HUES64 (cell line): Measurements from ENCODE around the gene ARL15.

ENCODE experiments used
- H3K27ac ChIP-seq: 2 replicates; pipeline ENCODE4 v1.7.0; 2013; ENCODE audit warnings: low read depth, low read length, inconsistent platforms
- H3K27me3 ChIP-seq: 2 replicates; pipeline ENCODE4 v1.6.1; 2013; ENCODE audit warnings: mild to moderate bottlenecking, low read length; ENCODE audit not compliant: insufficient read depth
- H3K36me3 ChIP-seq: 2 replicates; pipeline ENCODE4 v1.6.1; 2013; ENCODE audit warnings: mild to moderate bottlenecking, low read length; ENCODE audit not compliant: insufficient read depth
- H3K4me1 ChIP-seq: 2 replicates; pipeline ENCODE4 v1.6.1; 2013; ENCODE audit warnings: mild to moderate bottlenecking, low read length, moderate library complexity; ENCODE audit not compliant: insufficient read depth
- H3K4me3 ChIP-seq: 2 replicates; pipeline ENCODE4 v1.5.1; 2013; ENCODE audit warnings: mild to moderate bottlenecking, low read length, moderate library complexity
- H3K9ac ChIP-seq: 2 replicates; pipeline ENCODE4 v1.6.1; 2013; ENCODE audit warnings: mild to moderate bottlenecking, low read depth, low read length
- H3K9me3 ChIP-seq: 2 replicates; pipeline ENCODE4 v1.6.1; 2013; ENCODE audit warnings: low read depth, low read length; ENCODE audit not compliant: insufficient read depth
- WGBS: fragments of 150-250, 120-280 bp; methylation state at CpG from one replicate; pipeline ENCODE4 v1.1.7; 2013; ENCODE audit warnings: missing lambda C conversion rate; 5-methylcytosine and 5-hydroxymethylcytosine counted together

The ARL15 gene

DNA sequence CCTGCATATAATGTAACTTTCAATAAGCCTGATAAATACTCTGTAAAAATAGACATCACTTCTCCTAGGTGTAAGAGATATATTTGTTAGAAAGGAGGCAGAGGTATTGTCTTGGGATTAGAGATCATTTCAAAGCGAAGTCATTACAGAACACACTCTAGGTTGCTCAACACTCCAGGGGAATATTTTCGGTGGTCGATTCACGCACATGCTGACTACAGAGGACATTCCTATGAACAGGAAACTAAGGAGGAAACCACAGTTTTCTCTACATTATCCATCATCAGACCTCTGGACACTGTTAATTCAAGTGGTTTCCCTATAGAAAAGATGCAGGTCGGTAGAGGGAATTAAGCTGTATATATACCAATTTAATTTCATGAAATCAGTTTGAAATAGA is 379.9 kb downstream of the ARL15 start:
- H3K36me3 ChIP-seq: no peaks in the 10 kb centered on the region
- H3K9me3 ChIP-seq: no peaks in the 10 kb centered on the region
- no peak overlapping the region for H3K4me3 ChIP-seq
- no peak overlapping the region for H3K9ac ChIP-seq
- peaks cover 17% of the 10 kb centered on the region for H3K4me1 ChIP-seq
- H3K27me3 ChIP-seq: no peaks in the 10 kb centered on the region
- H3K27ac ChIP-seq: no peak overlapping the region
- 97% methylated on average over 4 of the region's 5 CpGs for WGBS

- 92% methylated on average over 2 of the region's 2 CpGs for WGBS
- no peak overlapping the region for H3K9ac ChIP-seq
Observed at GRCh38 chr5:53929570-53929969, 380.8 kb downstream of the ARL15 start.

DNA sequence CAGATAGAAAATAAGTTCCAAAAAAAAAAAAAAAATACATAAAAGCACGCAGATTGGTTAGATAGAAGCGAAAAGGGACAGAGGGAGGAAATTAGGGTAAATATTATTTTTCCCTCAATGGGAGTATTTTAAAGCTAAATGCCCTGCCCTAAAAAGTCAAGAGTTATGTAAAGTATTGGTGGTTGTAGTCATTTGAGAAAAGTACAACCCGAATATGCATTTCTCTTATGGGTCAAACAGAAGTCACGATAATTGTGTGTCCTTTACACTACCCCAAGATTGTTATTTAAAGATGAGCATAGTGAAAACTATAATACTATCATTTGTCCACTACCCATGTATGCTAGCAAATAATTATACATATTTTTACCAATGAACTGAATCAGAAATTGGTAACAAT is 381.2 kb downstream of the ARL15 start:
- Histone ChIP-seq H3K27me3 (no peaks in the 10 kb centered on the region), H3K27ac (no peak overlapping the region), H3K9me3 (no peaks in the 10 kb centered on the region), H3K4me3 (no peak overlapping the region), H3K4me1 (peaks cover 12% of the 10 kb centered on the region), H3K9ac (no peak overlapping the region), H3K36me3 (no peaks in the 10 kb centered on the region)
- 91% methylated on average over 3 of the region's 4 CpGs for WGBS

More at GRCh38 chr5:53929570-53929969, 380.8 kb downstream of the ARL15 start:
- no peak overlapping the region for H3K4me3 ChIP-seq
- peaks cover 12% of the 10 kb centered on the region for H3K4me1 ChIP-seq
- H3K27me3 ChIP-seq: no peaks in the 10 kb centered on the region
- no peak overlapping the region for H3K27ac ChIP-seq
- no peaks in the 10 kb centered on the region for H3K9me3 ChIP-seq
- H3K36me3 ChIP-seq: no peaks in the 10 kb centered on the region

GRCh38 chr5:53928641-53929040 is 381.7 kb downstream of the ARL15 start:
- WGBS: 92% methylated on average over 5 of the region's 6 CpGs

DNA sequence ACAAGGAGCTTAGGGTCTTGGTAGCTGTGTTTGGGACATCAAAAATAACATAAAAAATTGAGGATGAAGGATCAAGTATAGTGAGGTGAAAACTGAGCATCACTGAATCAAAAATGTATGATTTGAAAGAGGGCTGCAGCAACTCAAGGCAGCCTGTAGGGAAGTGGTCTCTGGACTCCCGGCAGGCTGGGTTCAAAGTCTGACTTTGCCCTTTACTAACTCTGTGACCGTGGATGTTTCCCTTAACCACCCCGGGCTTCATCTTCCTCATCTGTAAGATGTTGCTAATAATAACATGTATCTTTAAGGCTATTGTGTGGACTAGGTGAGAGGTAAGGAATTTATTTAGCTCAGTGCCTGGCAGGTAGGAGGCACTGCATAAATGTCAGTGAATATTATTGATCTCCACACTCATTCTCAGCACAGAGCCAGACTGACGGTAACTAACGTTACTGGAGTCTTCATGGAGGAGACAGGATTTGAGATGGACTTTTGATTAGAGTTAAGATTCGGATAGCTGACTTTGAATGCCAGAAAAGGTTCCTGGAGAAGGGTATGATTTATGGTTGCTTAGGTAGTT is 382.6 kb downstream of the ARL15 start:
- Histone ChIP-seq H3K4me1 (peaks cover 12% of the 10 kb centered on the region), H3K27ac (no peak overlapping the region), H3K4me3 (no peak overlapping the region), H3K36me3 (no peaks in the 10 kb centered on the region), H3K9ac (no peak overlapping the region), H3K27me3 (no peaks in the 10 kb centered on the region), H3K9me3 (no peaks in the 10 kb centered on the region)
- WGBS: 91% methylated on average over 5 of the region's 6 CpGs

More at GRCh38 chr5:53928641-53929040, 381.7 kb downstream of the ARL15 start:
- Histone ChIP-seq H3K9me3 (no peaks in the 10 kb centered on the region), H3K4me3 (no peak overlapping the region), H3K9ac (no peak overlapping the region), H3K4me1 (peaks cover 12% of the 10 kb centered on the region), H3K27me3 (no peaks in the 10 kb centered on the region), H3K36me3 (no peaks in the 10 kb centered on the region), H3K27ac (no peak overlapping the region)

DNA sequence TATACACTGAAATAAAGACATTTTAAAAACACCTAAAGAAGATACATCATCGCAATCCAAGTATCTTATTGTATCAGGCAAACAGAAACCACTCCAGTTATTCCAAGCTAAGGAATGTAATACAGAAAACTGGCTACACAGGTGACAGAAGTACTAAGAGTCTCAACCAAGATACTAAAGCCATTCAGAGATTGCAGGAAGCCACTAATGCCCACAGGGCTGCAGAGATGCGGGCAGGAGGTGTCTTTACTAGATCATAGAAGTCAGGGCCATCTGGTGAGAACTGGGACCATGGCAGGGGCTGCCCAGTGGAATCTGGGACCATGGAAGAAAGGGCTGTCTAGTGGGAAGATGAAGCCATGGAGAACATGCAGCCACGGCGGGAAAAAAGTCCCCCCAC is 384.3 kb downstream of the ARL15 start:
- Histone ChIP-seq H3K9ac (no peak overlapping the region), H3K27me3 (no peaks in the 10 kb centered on the region), H3K36me3 (no peaks in the 10 kb centered on the region), H3K27ac (no peak overlapping the region), H3K4me1 (peaks cover 12% of the 10 kb centered on the region), H3K9me3 (no peaks in the 10 kb centered on the region), H3K4me3 (no peak overlapping the region)
- 95% methylated on average over 3 of the region's 4 CpGs for WGBS

GRCh38 chr5:53924392-53924791 is 386.0 kb downstream of the ARL15 start:
- Histone ChIP-seq H3K9me3 (no peaks in the 10 kb centered on the region), H3K27ac (no peak overlapping the region), H3K4me3 (no peak overlapping the region), H3K36me3 (no peaks in the 10 kb centered on the region), H3K4me1 (peaks cover 12% of the 10 kb centered on the region), H3K27me3 (no peaks in the 10 kb centered on the region), H3K9ac (no peak overlapping the region)
- WGBS: 92% methylated on average over 2 of the region's 2 CpGs

GRCh38 chr5:53923961-53924360 is 386.4 kb downstream of the ARL15 start:
- H3K27ac ChIP-seq: no peak overlapping the region
- no peaks in the 10 kb centered on the region for H3K27me3 ChIP-seq
- peaks cover 12% of the 10 kb centered on the region for H3K4me1 ChIP-seq

GRCh38 chr5:53922508-53923498 is 387.6 kb downstream of the ARL15 start:
- 91% methylated on average over 8 of the region's 8 CpGs for WGBS
- no peaks in the 10 kb centered on the region for H3K27me3 ChIP-seq
- no peak overlapping the region for H3K27ac ChIP-seq
- H3K9ac ChIP-seq: no peak overlapping the region
- 0 out of 2 replicates have a peak, but pooled peaks cover under 1% of the 10 kb centered on the region for H3K4me1 ChIP-seq
- H3K9me3 ChIP-seq: no peaks in the 10 kb centered on the region
- no peak overlapping the region for H3K4me3 ChIP-seq
- no peaks in the 10 kb centered on the region for H3K36me3 ChIP-seq

More at GRCh38 chr5:53923961-53924360, 386.4 kb downstream of the ARL15 start:
- Histone ChIP-seq H3K9ac (no peak overlapping the region), H3K9me3 (no peaks in the 10 kb centered on the region), H3K4me3 (no peak overlapping the region), H3K36me3 (no peaks in the 10 kb centered on the region)
- WGBS: 92% methylated on average over 6 of the region's 6 CpGs

DNA sequence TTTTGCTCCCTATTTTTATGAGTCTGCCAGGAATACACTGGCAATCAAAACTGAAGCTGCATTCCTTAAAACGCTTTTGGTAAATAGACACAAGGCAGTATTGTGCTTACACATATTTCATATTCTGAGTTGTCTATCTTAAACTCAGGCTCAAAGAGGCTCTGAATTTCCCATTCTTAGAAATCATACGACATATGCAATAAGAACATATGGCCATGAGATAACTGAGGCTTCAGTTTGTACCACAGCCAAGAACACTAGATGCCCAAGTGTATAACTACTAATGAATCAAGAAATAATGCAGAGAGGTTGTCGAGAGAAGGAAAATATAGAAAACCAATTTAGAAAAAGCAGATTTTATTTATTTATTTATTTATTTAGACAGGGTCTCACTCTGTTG is 392.5 kb downstream of the ARL15 start:
- Histone ChIP-seq H3K27me3 (no peaks in the 10 kb centered on the region), H3K4me3 (no peak overlapping the region), H3K9me3 (no peaks in the 10 kb centered on the region), H3K36me3 (no peaks in the 10 kb centered on the region), H3K4me1 (peaks cover 5% of the 10 kb centered on the region; the same call in 1 of the 2 replicates), H3K27ac (no peak overlapping the region), H3K9ac (no peak overlapping the region)
- 98% methylated on average over 2 of the region's 3 CpGs for WGBS

DNA sequence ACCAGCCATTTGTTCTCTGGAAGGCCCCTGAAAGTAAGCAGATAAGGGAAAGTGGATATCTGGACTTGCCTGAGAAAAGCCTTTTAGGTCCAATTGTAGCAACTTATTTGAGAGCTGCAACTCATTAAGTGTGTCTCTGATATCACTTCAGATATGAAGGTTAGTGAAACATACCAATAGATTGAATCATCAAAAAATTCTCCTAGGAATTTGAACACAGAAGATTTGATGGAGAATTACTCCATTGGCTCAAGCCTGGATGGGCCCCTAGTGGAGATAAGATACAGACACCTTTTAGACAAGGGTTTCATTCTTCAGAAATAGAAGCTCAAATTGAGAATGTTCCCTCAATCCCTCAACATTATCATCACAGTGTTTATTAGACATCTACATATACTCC is 393.3 kb downstream of the ARL15 start:
- Histone ChIP-seq H3K4me3 (no peak overlapping the region), H3K36me3 (no peaks in the 10 kb centered on the region), H3K27ac (no peak overlapping the region), H3K9me3 (no peaks in the 10 kb centered on the region), H3K27me3 (no peaks in the 10 kb centered on the region), H3K9ac (no peak overlapping the region), H3K4me1 (peaks cover 5% of the 10 kb centered on the region; the same call in 1 of the 2 replicates)
